Neuronal stem cell (in vitro differentiated cells): ENCODE measurements around the gene FARS2.

Experiments used
- DNase-seq: peaks from one replicate; pipeline ENCODE4 v3.0.0-alpha.2; 2013; ENCODE audit warnings: low spot score
- H2AFZ ChIP-seq: one replicate; pipeline ENCODE4 v1.6.1; 2013; ENCODE audit warnings: mild to moderate bottlenecking, low read length, inconsistent platforms
- H2AK5ac ChIP-seq: 2 replicates; pipeline ENCODE4 v1.6.1; 2013; ENCODE audit warnings: low read depth, mild to moderate bottlenecking, inconsistent platforms, low read length, moderate library complexity, mixed read lengths
- H2BK120ac ChIP-seq: 2 replicates; pipeline ENCODE4 v1.6.1; 2013; ENCODE audit warnings: low read depth, mild to moderate bottlenecking, inconsistent platforms, low read length, moderate library complexity, mixed read lengths
- H2BK12ac ChIP-seq: one replicate; pipeline ENCODE4 v1.6.1; 2013; ENCODE audit warnings: low read length, inconsistent platforms
- H2BK15ac ChIP-seq: 2 replicates; pipeline ENCODE4 v1.6.1; 2013; ENCODE audit warnings: mild to moderate bottlenecking, low read length, inconsistent platforms, mixed read lengths
- H2BK5ac ChIP-seq: one replicate; pipeline ENCODE4 v1.6.1; 2013; ENCODE audit warnings: inconsistent platforms, mild to moderate bottlenecking, low read length, moderate library complexity
- H3K14ac ChIP-seq: one replicate; pipeline ENCODE4 v1.6.1; 2013; ENCODE audit warnings: low read length, inconsistent platforms
- H3K18ac ChIP-seq: 2 replicates; pipeline ENCODE4 v1.6.1; 2013; ENCODE audit warnings: low read length, inconsistent platforms
- H3K23ac ChIP-seq: 2 replicates; pipeline ENCODE4 v1.6.1; 2013; ENCODE audit warnings: low read depth, mild to moderate bottlenecking, mixed read lengths, low read length, inconsistent platforms; ENCODE audit not compliant: poor library complexity
- H3K27ac ChIP-seq: replicated peaks from 3 replicates; pipeline ENCODE4 v1.5.1; 2013; ENCODE audit warnings: low read length, inconsistent platforms
- H3K27me3 ChIP-seq, 3 experiments: 2 replicates each; pipeline ENCODE4 v1.6.1; 2013; ENCODE audit warnings: low read length in 3 of 3, mild to moderate bottlenecking in 2 of 3, inconsistent platforms in 1 of 3, low read depth in 1 of 3, mixed read lengths in 1 of 3, moderate library complexity in 1 of 3; ENCODE audit not compliant: control insufficient read depth in 3 of 3, insufficient read depth in 3 of 3
- H3K36me3 ChIP-seq, 2 donors: replicated peaks in 1 of 2; 2 replicates each; pipeline ENCODE4 v1.6.1; 2013; ENCODE audit warnings: low read length in 2 of 2; ENCODE audit not compliant: control insufficient read depth in 2 of 2, insufficient read depth in 2 of 2
- H3K4ac ChIP-seq: 2 replicates; pipeline ENCODE4 v1.6.1; 2013; ENCODE audit warnings: inconsistent platforms, mild to moderate bottlenecking, low read length, moderate library complexity
- H3K4me1 ChIP-seq, 2 donors: 1 replicate in 1 of 2; 2 replicates in 1 of 2; pipeline ENCODE4 v1.6.1; 2013; ENCODE audit warnings: low read length in 2 of 2, low read depth in 1 of 2; ENCODE audit not compliant: control insufficient read depth in 2 of 2, insufficient read depth in 1 of 2
- H3K4me2 ChIP-seq: one replicate; pipeline ENCODE4 v1.6.1; 2013; ENCODE audit warnings: mild to moderate bottlenecking, low read length, inconsistent platforms; ENCODE audit not compliant: insufficient read depth, poor library complexity, severe bottlenecking
- H3K4me3 ChIP-seq, 2 donors: 2 replicates each; pipeline ENCODE4 v1.5.1; 2013; ENCODE audit warnings: low read length in 2 of 2, mild to moderate bottlenecking in 2 of 2, inconsistent platforms in 1 of 2, moderate library complexity in 1 of 2
- H3K79me1 ChIP-seq: one replicate; pipeline ENCODE4 v1.6.1; 2013; ENCODE audit warnings: low read depth, mild to moderate bottlenecking, inconsistent platforms, low read length, moderate library complexity
- H3K9ac ChIP-seq: one replicate; pipeline ENCODE4 v1.6.1; 2013; ENCODE audit warnings: mild to moderate bottlenecking, low read depth, low read length, inconsistent platforms; ENCODE audit not compliant: poor library complexity
- H3K9me3 ChIP-seq, 2 donors: replicated peaks in 1 of 2; 2 replicates each; pipeline versions ENCODE3 to v1.6.1; 2013; ENCODE audit warnings: low read length in 2 of 2, mild to moderate bottlenecking in 2 of 2, inconsistent platforms in 1 of 2, low read depth in 1 of 2, mixed read lengths in 1 of 2, moderate library complexity in 1 of 2; ENCODE audit not compliant: control insufficient read depth in 2 of 2, insufficient read depth in 1 of 2
- H4K8ac ChIP-seq: one replicate; pipeline ENCODE4 v1.6.1; 2013; ENCODE audit warnings: low read depth, mild to moderate bottlenecking, inconsistent platforms, low read length, moderate library complexity
- H4K91ac ChIP-seq: one replicate; pipeline ENCODE4 v1.6.1; 2013; ENCODE audit warnings: low read length, low read depth, mild to moderate bottlenecking, inconsistent platforms; ENCODE audit not compliant: poor library complexity
- WGBS, 2 donors: extraction: QIAGEN DNeasy Blood & Tissue Kit; methylation state at CpG; one replicate each; pipeline ENCODE4 v1.1.7; 2013; ENCODE audit warnings: missing lambda C conversion rate in 2 of 2, mixed read lengths in 1 of 2; ENCODE audit not compliant: insufficient read length in 2 of 2, insufficient replicate concordance in 1 of 2; ENCODE audit errors: extremely low coverage in 2 of 2; 5-methylcytosine and 5-hydroxymethylcytosine counted together

The FARS2 gene

GRCh38 chr6:5531853-5532375 lies 270.6 kb downstream of the FARS2 start:
- Histone ChIP-seq H2BK15ac (no peak overlapping the region), H3K27ac (no peak overlapping the region), H3K9me3 (no peaks in the 10 kb centered on the region), H2AFZ (no peak overlapping the region), H4K8ac (no peak overlapping the region), H3K4ac (no peak overlapping the region), H3K4me2 (no peak overlapping the region), H3K4me3 (no peak overlapping the region), H3K14ac (no peak overlapping the region), H2AK5ac (no peak overlapping the region), H4K91ac (no peak overlapping the region), H3K36me3 (no peaks in the 10 kb centered on the region), H3K79me1 (no peaks in the 10 kb centered on the region), H2BK12ac (no peak overlapping the region), H3K9ac (no peak overlapping the region), H2BK120ac (no peak overlapping the region), H3K27me3 (no peaks in the 10 kb centered on the region), H3K4me1 (no peaks in the 10 kb centered on the region), H3K23ac (no peak overlapping the region), H2BK5ac (no peak overlapping the region), H3K18ac (no peak overlapping the region)
- DNase-seq, result no peak
- no CpG with 5 or more reads among the region's 6 CpGs for WGBS, 2 donors

GRCh38 chr6:5532941-5533340 lies 271.6 kb downstream of the FARS2 start:
- H2BK15ac ChIP-seq, result no peak overlapping the region
- H4K8ac ChIP-seq, result no peak overlapping the region
- no peaks in the 10 kb centered on the region for H3K9me3 ChIP-seq
- no peak overlapping the region for H2AK5ac ChIP-seq
- H2BK5ac ChIP-seq, result no peak overlapping the region
- no peak overlapping the region for H3K4me2 ChIP-seq
- H3K79me1 ChIP-seq, result no peaks in the 10 kb centered on the region
- no peak overlapping the region for H3K27ac ChIP-seq
- no peak overlapping the region for H3K14ac ChIP-seq
- no peak overlapping the region for H2BK120ac ChIP-seq
- no peaks in the 10 kb centered on the region for H3K27me3 ChIP-seq
- no peak overlapping the region for H3K9ac ChIP-seq
- no peak overlapping the region for H3K4ac ChIP-seq
- no peak overlapping the region for H2BK12ac ChIP-seq
- H3K4me1 ChIP-seq, result no peaks in the 10 kb centered on the region
- no CpG with 5 or more reads among the region's 3 CpGs for WGBS, 2 donors
- H3K23ac ChIP-seq, result no peak overlapping the region
- H3K18ac ChIP-seq, result no peak overlapping the region
- no peak overlapping the region for H2AFZ ChIP-seq
- DNase-seq, result no peak
- H3K4me3 ChIP-seq, result no peak overlapping the region
- no peak overlapping the region for H4K91ac ChIP-seq
- no peaks in the 10 kb centered on the region for H3K36me3 ChIP-seq

GRCh38 chr6:5534643-5535042 lies 273.3 kb downstream of the FARS2 start:
- H3K4me2 ChIP-seq, result no peak overlapping the region
- no peak for DNase-seq
- no peak overlapping the region for H2AK5ac ChIP-seq
- no peak overlapping the region for H3K18ac ChIP-seq
- H3K79me1 ChIP-seq, result no peaks in the 10 kb centered on the region
- no peak overlapping the region for H4K8ac ChIP-seq
- H3K27me3 ChIP-seq, result no peaks in the 10 kb centered on the region
- no peak overlapping the region for H2BK12ac ChIP-seq
- no peaks in the 10 kb centered on the region for H3K4me1 ChIP-seq
- H2BK15ac ChIP-seq, result no peak overlapping the region
- H3K36me3 ChIP-seq, result no peaks in the 10 kb centered on the region
- no peak overlapping the region for H2AFZ ChIP-seq
- no peak overlapping the region for H2BK5ac ChIP-seq
- H3K4me3 ChIP-seq, result no peak overlapping the region
- H4K91ac ChIP-seq, result no peak overlapping the region
- H3K9ac ChIP-seq, result no peak overlapping the region
- H3K14ac ChIP-seq, result no peak overlapping the region
- no peak overlapping the region for H2BK120ac ChIP-seq
- WGBS, 2 donors, result no CpG with 5 or more reads among the region's 9 CpGs
- no peak overlapping the region for H3K27ac ChIP-seq
- H3K4ac ChIP-seq, result no peak overlapping the region
- no peak overlapping the region for H3K23ac ChIP-seq
- no peaks in the 10 kb centered on the region for H3K9me3 ChIP-seq

GRCh38 chr6:5536644-5537043 lies 275.3 kb downstream of the FARS2 start:
- H3K4me1 ChIP-seq, result no peaks in the 10 kb centered on the region
- no peak overlapping the region for H2BK12ac ChIP-seq
- no peak for DNase-seq
- H3K9ac ChIP-seq, result no peak overlapping the region
- H2BK5ac ChIP-seq, result no peak overlapping the region
- H4K8ac ChIP-seq, result no peak overlapping the region
- no peak overlapping the region for H2AK5ac ChIP-seq
- H2BK15ac ChIP-seq, result no peak overlapping the region
- H3K23ac ChIP-seq, result no peak overlapping the region
- no peak overlapping the region for H2BK120ac ChIP-seq
- H3K36me3 ChIP-seq, result no peaks in the 10 kb centered on the region
- no peak overlapping the region for H2AFZ ChIP-seq
- H3K4me3 ChIP-seq, result no peak overlapping the region
- no peaks in the 10 kb centered on the region for H3K9me3 ChIP-seq
- no peak overlapping the region for H3K27ac ChIP-seq
- no peak overlapping the region for H3K4me2 ChIP-seq
- no peak overlapping the region for H4K91ac ChIP-seq
- no peak overlapping the region for H3K14ac ChIP-seq
- H3K79me1 ChIP-seq, result no peaks in the 10 kb centered on the region
- no CpG with 5 or more reads among the region's 1 CpG for WGBS, 2 donors
- no peak overlapping the region for H3K4ac ChIP-seq
- H3K27me3 ChIP-seq, result no peaks in the 10 kb centered on the region
- no peak overlapping the region for H3K18ac ChIP-seq
